Measurements from ENCODE around the gene TRIM3. TPM values are rescaled to one million over a fixed set of nuclear protein-coding genes. Genes with fewer than 3 reads are reported as not detected.

Gene TRIM3
- total RNA-seq, 1 donor from 2014 or later, result 30.3 TPM

GRCh38 chr11:6469599-6469998 lies 4.1 kb downstream of the TRIM3 start:
- H3K4me3 Mint-ChIP-seq, result no peak overlapping the region
- no peaks in the 10 kb centered on the region for H3K36me3 Mint-ChIP-seq
- no peak for DNase-seq (ENCODE audit: low spot score in 2 of 2, unreplicated experiment in 2 of 2)
- TF ChIP-seq, protein P1, sequence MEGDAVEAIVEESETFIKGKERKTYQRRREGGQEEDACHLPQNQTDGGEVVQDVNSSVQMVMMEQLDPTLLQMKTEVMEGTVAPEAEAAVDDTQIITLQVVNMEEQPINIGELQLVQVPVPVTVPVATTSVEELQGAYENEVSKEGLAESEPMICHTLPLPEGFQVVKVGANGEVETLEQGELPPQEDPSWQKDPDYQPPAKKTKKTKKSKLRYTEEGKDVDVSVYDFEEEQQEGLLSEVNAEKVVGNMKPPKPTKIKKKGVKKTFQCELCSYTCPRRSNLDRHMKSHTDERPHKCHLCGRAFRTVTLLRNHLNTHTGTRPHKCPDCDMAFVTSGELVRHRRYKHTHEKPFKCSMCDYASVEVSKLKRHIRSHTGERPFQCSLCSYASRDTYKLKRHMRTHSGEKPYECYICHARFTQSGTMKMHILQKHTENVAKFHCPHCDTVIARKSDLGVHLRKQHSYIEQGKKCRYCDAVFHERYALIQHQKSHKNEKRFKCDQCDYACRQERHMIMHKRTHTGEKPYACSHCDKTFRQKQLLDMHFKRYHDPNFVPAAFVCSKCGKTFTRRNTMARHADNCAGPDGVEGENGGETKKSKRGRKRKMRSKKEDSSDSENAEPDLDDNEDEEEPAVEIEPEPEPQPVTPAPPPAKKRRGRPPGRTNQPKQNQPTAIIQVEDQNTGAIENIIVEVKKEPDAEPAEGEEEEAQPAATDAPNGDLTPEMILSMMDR (IDR thresholded peaks at IDR 0.05; ENCODE audit: unreplicated experiment), result no peak
- H3K27ac Mint-ChIP-seq, result no peak overlapping the region
- H3K9me3 Mint-ChIP-seq, result no peaks in the 10 kb centered on the region
- H3K4me1 Mint-ChIP-seq, result peaks cover 16% of the 10 kb centered on the region
- H3K27me3 Mint-ChIP-seq (ENCODE audit: low read depth), result no peaks in the 10 kb centered on the region

DNA sequence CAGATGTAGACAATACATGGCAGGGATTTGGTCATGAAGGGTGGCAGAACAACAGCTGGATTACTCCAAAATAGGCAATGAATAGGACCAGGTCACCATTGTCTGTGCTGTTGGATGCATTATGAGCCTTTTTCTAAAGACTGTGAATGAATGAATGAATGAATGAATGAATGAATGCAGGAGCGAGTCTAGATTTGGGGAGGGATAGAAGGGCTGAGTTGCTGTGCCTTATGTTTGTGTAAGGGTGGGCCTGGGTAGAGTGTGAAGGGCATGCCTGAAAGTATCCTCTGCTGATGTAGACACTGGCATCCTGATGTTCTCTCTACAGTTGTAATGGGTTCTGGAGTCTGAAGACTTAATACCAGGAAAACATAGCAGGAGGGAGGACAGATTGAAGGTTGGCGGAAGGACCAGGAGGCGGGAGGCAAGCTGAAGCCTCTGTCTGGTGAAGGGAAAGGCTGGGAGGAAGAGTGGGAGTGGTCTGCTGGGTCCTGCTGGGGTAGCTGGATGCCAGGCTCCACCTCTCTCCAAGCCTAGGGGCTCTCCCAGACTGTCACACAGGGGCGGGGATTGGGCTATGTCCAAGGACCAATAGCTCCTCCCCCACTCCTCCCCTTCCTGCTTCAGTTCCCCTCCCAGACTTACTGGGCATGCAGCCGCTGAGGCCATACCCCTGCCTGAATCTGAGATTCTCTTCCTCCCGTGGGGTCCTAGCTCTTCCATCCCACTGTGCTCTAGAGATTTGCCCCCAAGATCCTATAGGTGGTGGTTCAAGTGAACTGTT lies 4.8 kb downstream of the TRIM3 start:
- Mint-ChIP-seq H3K36me3 (peaks cover 2% of the 10 kb centered on the region), H3K4me1 (peaks cover 11% of the 10 kb centered on the region), H3K4me3 (no peak overlapping the region), H3K9me3 (no peaks in the 10 kb centered on the region), H3K27me3 (ENCODE audit: low read depth) (no peaks in the 10 kb centered on the region), H3K27ac (no peak overlapping the region)
- DNase-seq (ENCODE audit: low spot score in 2 of 2, unreplicated experiment in 2 of 2), result peak; percentile 84 to 92
- TF ChIP-seq, protein P1 (IDR thresholded peaks at IDR 0.05; ENCODE audit: unreplicated experiment), result no peak

- H3K4me3 Mint-ChIP-seq, result no peak overlapping the region
- no peak for DNase-seq (ENCODE audit: low spot score in 2 of 2, unreplicated experiment in 2 of 2)
- TF ChIP-seq, protein P1 (IDR thresholded peaks at IDR 0.05; ENCODE audit: unreplicated experiment), result no peak
- no peaks in the 10 kb centered on the region for H3K9me3 Mint-ChIP-seq
- H3K36me3 Mint-ChIP-seq, result peaks cover 7% of the 10 kb centered on the region
- H3K27ac Mint-ChIP-seq, result no peak overlapping the region
- peaks cover 4% of the 10 kb centered on the region for H3K4me1 Mint-ChIP-seq
- no peaks in the 10 kb centered on the region for H3K27me3 Mint-ChIP-seq (ENCODE audit: low read depth)
These were observed 14.7 kb downstream of the TRIM3 start for GRCh38 chr11:6459099-6459450.

GRCh38 chr11:6458352-6459098 lies 15.2 kb downstream of the TRIM3 start:
- Mint-ChIP-seq H3K9me3 (no peaks in the 10 kb centered on the region), H3K4me1 (peaks cover 4% of the 10 kb centered on the region), H3K4me3 (no peak overlapping the region), H3K36me3 (peaks cover 3% of the 10 kb centered on the region), H3K27ac (no peak overlapping the region), H3K27me3 (ENCODE audit: low read depth) (no peaks in the 10 kb centered on the region)
- DNase-seq (ENCODE audit: low spot score in 2 of 2, unreplicated experiment in 2 of 2), result no peak
- TF ChIP-seq, protein P1 (IDR thresholded peaks at IDR 0.05; ENCODE audit: unreplicated experiment), result no peak

DNA sequence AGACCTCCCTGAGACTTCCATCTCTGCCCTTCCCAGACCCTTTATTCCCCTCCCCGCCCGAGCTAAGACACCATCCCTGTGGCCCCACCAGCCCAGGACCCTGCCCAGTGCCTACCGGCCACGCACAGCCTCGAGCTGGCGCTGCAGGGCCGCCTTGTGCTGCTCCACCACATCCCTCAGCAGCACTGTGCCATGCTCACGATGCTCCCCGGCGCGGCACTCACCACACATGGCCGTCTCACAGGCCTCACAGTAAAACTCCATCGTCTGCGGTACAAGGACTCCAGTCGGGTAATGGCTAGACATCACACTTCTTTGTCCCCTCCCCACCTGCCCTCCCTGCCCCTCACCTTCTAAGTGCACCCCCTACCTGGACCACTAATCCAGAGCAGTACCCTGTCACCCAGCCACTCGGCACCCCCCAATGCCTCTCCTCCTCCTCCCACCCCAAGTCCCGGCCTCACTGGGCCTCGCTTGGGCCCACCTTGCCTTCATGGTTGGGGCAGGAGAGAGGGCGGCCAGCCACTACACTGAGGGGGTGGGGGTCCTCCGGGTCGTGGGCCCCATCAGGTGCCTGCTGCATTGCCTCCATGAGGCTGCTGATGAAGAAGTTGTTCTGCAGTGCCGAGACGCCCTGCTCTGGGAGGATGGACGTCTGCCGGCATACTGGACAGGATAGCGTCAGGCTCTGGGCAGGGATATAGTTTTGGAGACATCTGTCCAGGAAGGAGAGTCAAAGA lies 16.0 kb downstream of the TRIM3 start:
- H3K27me3 Mint-ChIP-seq (ENCODE audit: low read depth), result no peaks in the 10 kb centered on the region
- no peak overlapping the region for H3K27ac Mint-ChIP-seq

More for the DNA sequence above, 16.0 kb downstream of the TRIM3 start:
- TF ChIP-seq, protein P1 (IDR thresholded peaks at IDR 0.05; ENCODE audit: unreplicated experiment), result no peak
- Mint-ChIP-seq H3K36me3 (no peaks in the 10 kb centered on the region), H3K4me3 (no peak overlapping the region), H3K4me1 (peaks cover 4% of the 10 kb centered on the region), H3K9me3 (no peaks in the 10 kb centered on the region)
- DNase-seq (ENCODE audit: low spot score in 2 of 2, unreplicated experiment in 2 of 2), result no peak

All from mesothelial cell of epicardium (in vitro differentiated cells).